Measurements from ENCODE around the gene NBAS.

NBAS gene

GRCh38 chr2:15279201-15279876 is 281.8 kb downstream of the NBAS start:
- FAIRE-seq (no peak), DNase-seq (ENCODE audit: insufficient read length) (no peak)
- no peak for TF ChIP-seq POLR2AphosphoS5 (IDR thresholded peaks at IDR 0.05; ENCODE audit: low read depth, low read length)
- TF ChIP-seq POLR2A (IDR thresholded peaks at IDR 0.05; ENCODE audit: low read depth, low read length), result no peak
- TF ChIP-seq TAF1 (IDR thresholded peaks at IDR 0.05; ENCODE audit: borderline replicate concordance, low read depth, low read length), result no peak

GRCh38 chr2:15278296-15278695 is 282.8 kb downstream of the NBAS start:
- DNase-seq (ENCODE audit: insufficient read length), result no peak
- TF ChIP-seq TAF1 (IDR thresholded peaks at IDR 0.05; ENCODE audit: borderline replicate concordance, low read depth, low read length), result no peak
- no peak for TF ChIP-seq POLR2A (IDR thresholded peaks at IDR 0.05; ENCODE audit: low read depth, low read length)
- TF ChIP-seq POLR2AphosphoS5 (IDR thresholded peaks at IDR 0.05; ENCODE audit: low read depth, low read length), result no peak
- no peak for FAIRE-seq

- TF ChIP-seq TAF1 (IDR thresholded peaks at IDR 0.05; ENCODE audit: borderline replicate concordance, low read depth, low read length) (no peak), POLR2A (IDR thresholded peaks at IDR 0.05; ENCODE audit: low read depth, low read length) (no peak), POLR2AphosphoS5 (IDR thresholded peaks at IDR 0.05; ENCODE audit: low read depth, low read length) (no peak)
- DNase-seq (ENCODE audit: insufficient read length) (no peak), FAIRE-seq (no peak)
Measured at GRCh38 chr2:15275346-15275745, 285.8 kb downstream of the NBAS start.

- FAIRE-seq (no peak), DNase-seq (ENCODE audit: insufficient read length) (no peak)
Measured at GRCh38 chr2:15273452-15273851, 287.7 kb downstream of the NBAS start.

GRCh38 chr2:15272942-15273341 is 288.2 kb downstream of the NBAS start:
- no peak for DNase-seq (ENCODE audit: insufficient read length)
- no peak for TF ChIP-seq TAF1 (IDR thresholded peaks at IDR 0.05; ENCODE audit: borderline replicate concordance, low read depth, low read length)
- TF ChIP-seq POLR2A (IDR thresholded peaks at IDR 0.05; ENCODE audit: low read depth, low read length), result no peak
- no peak for TF ChIP-seq POLR2AphosphoS5 (IDR thresholded peaks at IDR 0.05; ENCODE audit: low read depth, low read length)
- FAIRE-seq, result no peak

More at GRCh38 chr2:15273452-15273851, 287.7 kb downstream of the NBAS start:
- no peak for TF ChIP-seq TAF1 (IDR thresholded peaks at IDR 0.05; ENCODE audit: borderline replicate concordance, low read depth, low read length)
- TF ChIP-seq POLR2AphosphoS5 (IDR thresholded peaks at IDR 0.05; ENCODE audit: low read depth, low read length), result no peak

- FAIRE-seq (no peak), DNase-seq (ENCODE audit: insufficient read length) (no peak)
Measured at GRCh38 chr2:15271941-15272542, 289.1 kb downstream of the NBAS start.

GRCh38 chr2:15271276-15271675 is 289.9 kb downstream of the NBAS start:
- no peak for TF ChIP-seq POLR2AphosphoS5 (IDR thresholded peaks at IDR 0.05; ENCODE audit: low read depth, low read length)
- no peak for DNase-seq (ENCODE audit: insufficient read length)
- no peak for FAIRE-seq

More at GRCh38 chr2:15271941-15272542, 289.1 kb downstream of the NBAS start:
- TF ChIP-seq POLR2A (IDR thresholded peaks at IDR 0.05; ENCODE audit: low read depth, low read length), result no peak
- no peak for TF ChIP-seq POLR2AphosphoS5 (IDR thresholded peaks at IDR 0.05; ENCODE audit: low read depth, low read length)
- no peak for TF ChIP-seq TAF1 (IDR thresholded peaks at IDR 0.05; ENCODE audit: borderline replicate concordance, low read depth, low read length)

- no peak for DNase-seq (ENCODE audit: insufficient read length)
- peak; percentile 46 for FAIRE-seq
- no peak for TF ChIP-seq POLR2A (IDR thresholded peaks at IDR 0.05; ENCODE audit: low read depth, low read length)
- no peak for TF ChIP-seq POLR2AphosphoS5 (IDR thresholded peaks at IDR 0.05; ENCODE audit: low read depth, low read length)
- TF ChIP-seq TAF1 (IDR thresholded peaks at IDR 0.05; ENCODE audit: borderline replicate concordance, low read depth, low read length), result no peak
Measured at GRCh38 chr2:15269043-15269442, 292.1 kb downstream of the NBAS start.

- no peak for DNase-seq (ENCODE audit: insufficient read length)
- TF ChIP-seq POLR2A (IDR thresholded peaks at IDR 0.05; ENCODE audit: low read depth, low read length) (no peak), TAF1 (IDR thresholded peaks at IDR 0.05; ENCODE audit: borderline replicate concordance, low read depth, low read length) (no peak), POLR2AphosphoS5 (IDR thresholded peaks at IDR 0.05; ENCODE audit: low read depth, low read length) (no peak)
- no peak for FAIRE-seq
Measured at GRCh38 chr2:15265889-15266288, 295.2 kb downstream of the NBAS start.

GRCh38 chr2:15263976-15264685 is 297.0 kb downstream of the NBAS start:
- FAIRE-seq (no peak), DNase-seq (ENCODE audit: insufficient read length) (no peak)
- TF ChIP-seq POLR2AphosphoS5 (IDR thresholded peaks at IDR 0.05; ENCODE audit: low read depth, low read length) (no peak), POLR2A (IDR thresholded peaks at IDR 0.05; ENCODE audit: low read depth, low read length) (no peak), TAF1 (IDR thresholded peaks at IDR 0.05; ENCODE audit: borderline replicate concordance, low read depth, low read length) (no peak)

- FAIRE-seq (no peak), DNase-seq (ENCODE audit: insufficient read length) (no peak)
- TF ChIP-seq POLR2A (IDR thresholded peaks at IDR 0.05; ENCODE audit: low read depth, low read length), result no peak
- no peak for TF ChIP-seq POLR2AphosphoS5 (IDR thresholded peaks at IDR 0.05; ENCODE audit: low read depth, low read length)
- TF ChIP-seq TAF1 (IDR thresholded peaks at IDR 0.05; ENCODE audit: borderline replicate concordance, low read depth, low read length), result no peak
Measured at GRCh38 chr2:15262792-15263191, 298.3 kb downstream of the NBAS start.

- FAIRE-seq, result no peak
- no peak for DNase-seq (ENCODE audit: insufficient read length)
- no peak for TF ChIP-seq TAF1 (IDR thresholded peaks at IDR 0.05; ENCODE audit: borderline replicate concordance, low read depth, low read length)
- no peak for TF ChIP-seq POLR2AphosphoS5 (IDR thresholded peaks at IDR 0.05; ENCODE audit: low read depth, low read length)
- TF ChIP-seq POLR2A (IDR thresholded peaks at IDR 0.05; ENCODE audit: low read depth, low read length), result no peak
Measured at GRCh38 chr2:15260835-15261234, 300.3 kb downstream of the NBAS start.

Data from GM12892 (cell line).